Measurements from ENCODE around the gene STRC.

DNA sequence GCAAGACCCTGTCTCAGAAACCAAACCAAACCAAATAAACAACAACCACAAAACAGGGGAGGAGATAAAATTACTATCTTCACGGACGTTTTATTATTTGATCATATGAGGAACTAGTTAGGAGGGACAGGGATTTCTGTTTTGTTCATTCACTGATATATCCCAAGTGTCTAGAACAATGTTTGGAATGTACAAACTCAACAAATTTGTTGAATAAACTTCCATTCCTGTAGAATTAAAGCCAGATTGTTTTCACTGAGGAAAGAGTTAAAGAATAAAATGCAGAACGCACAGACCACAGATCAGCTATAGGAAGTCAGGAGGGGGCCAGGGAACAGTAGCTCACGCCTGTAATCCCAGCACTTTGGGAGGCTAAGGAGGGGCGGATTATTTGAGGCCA, 6.5 kb upstream of the STRC start:
- no peak for TF ChIP-seq POLR2AphosphoS5 (IDR thresholded peaks at IDR 0.05)
- TF ChIP-seq, protein P1, sequence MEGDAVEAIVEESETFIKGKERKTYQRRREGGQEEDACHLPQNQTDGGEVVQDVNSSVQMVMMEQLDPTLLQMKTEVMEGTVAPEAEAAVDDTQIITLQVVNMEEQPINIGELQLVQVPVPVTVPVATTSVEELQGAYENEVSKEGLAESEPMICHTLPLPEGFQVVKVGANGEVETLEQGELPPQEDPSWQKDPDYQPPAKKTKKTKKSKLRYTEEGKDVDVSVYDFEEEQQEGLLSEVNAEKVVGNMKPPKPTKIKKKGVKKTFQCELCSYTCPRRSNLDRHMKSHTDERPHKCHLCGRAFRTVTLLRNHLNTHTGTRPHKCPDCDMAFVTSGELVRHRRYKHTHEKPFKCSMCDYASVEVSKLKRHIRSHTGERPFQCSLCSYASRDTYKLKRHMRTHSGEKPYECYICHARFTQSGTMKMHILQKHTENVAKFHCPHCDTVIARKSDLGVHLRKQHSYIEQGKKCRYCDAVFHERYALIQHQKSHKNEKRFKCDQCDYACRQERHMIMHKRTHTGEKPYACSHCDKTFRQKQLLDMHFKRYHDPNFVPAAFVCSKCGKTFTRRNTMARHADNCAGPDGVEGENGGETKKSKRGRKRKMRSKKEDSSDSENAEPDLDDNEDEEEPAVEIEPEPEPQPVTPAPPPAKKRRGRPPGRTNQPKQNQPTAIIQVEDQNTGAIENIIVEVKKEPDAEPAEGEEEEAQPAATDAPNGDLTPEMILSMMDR (IDR thresholded peaks at IDR 0.05 in 8 of 11, conservative IDR thresholded peaks at IDR 0.05 in 3 of 11): no peak
- TF ChIP-seq POLR2A (IDR thresholded peaks at IDR 0.05): no peak

Measured in spleen (tissue), 7 donors.